HS-27A (cell line): ENCODE results near the gene MCUB.

Experiments used
- DNase-seq: peaks from one replicate; pipeline ENCODE4 v3.0.0-alpha.2; 2012; ENCODE audit warnings: low read depth, missing footprints

Gene MCUB

GRCh38 chr4:109729718-109730618, 169.9 kb downstream of the MCUB start, which contains the start of gene PLA2G12A:
TSS of gene PLA2G12A (minus strand) at chr4:109730070. CDS start at chr4:109729809, 261 bp downstream.
- peak; percentile 67 for DNase-seq

GRCh38 chr4:109730619-109731545, 170.8 kb downstream of the MCUB start:
- no peak for DNase-seq

DNA sequence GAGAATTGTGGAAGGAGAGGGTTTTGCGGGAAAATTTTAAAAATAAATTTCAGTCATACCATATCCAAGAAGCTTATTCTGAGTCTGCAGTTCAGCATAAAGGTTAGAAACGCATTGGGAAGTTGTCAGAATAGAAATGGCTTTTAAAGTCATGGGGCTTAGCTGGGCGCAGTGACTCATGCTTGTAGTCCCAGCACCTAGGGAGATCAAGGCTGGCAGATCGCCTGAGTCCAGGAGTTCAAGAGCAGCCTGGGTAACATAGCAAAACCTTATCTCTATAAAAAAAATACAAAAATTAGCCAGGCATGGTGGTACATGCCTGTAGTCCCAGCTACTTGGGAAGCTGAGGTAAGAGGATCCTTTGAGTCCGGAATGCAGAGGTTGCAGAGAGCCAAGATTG, 173.7 kb downstream of the MCUB start:
- DNase-seq: no peak

GRCh38 chr4:109735566-109736365, 175.7 kb downstream of the MCUB start:
- DNase-seq: no peak
